ENCODE data around the gene HTN1.
"Not testable (repeated sequence)": the region's sequence is repeated elsewhere in the genome, so short reads cannot be mapped to it uniquely, and the experiment has no call there.

- not testable (repeated sequence) for TF ChIP-seq POLR2AphosphoS5, CTCF (IDR thresholded peaks at IDR 0.05)
Measured at GRCh38 chr4:70028159-70028558, 22.1 kb upstream of the HTN1 start, which contains the start of gene HTN3.

Data from gastroesophageal sphincter (tissue), 3 donors.